Testis (tissue), 2 donors: ENCODE results near the gene SHB.

ENCODE experiments used
- CTCF ChIP-seq, 3 experiments: fragments of 450-650 bp in 2 of 3; fragments of 200-600 bp in 1 of 3; sonication (generic) in 1 of 3; IDR thresholded peaks; one replicate each; pipeline ENCODE4 v1.5.1; 2016 to 2019; ENCODE audit warnings: antibody characterized with exemption in 3 of 3, mild to moderate bottlenecking in 2 of 3, moderate library complexity in 1 of 3
- POLR2A ChIP-seq: fragments of 450-650 bp; IDR thresholded peaks from one replicate; pipeline ENCODE4 v1.6.1; 2017; ENCODE audit warnings: antibody characterized with exemption, mild to moderate bottlenecking, moderate library complexity

GRCh38 chr9:37996819-37997217, 72.2 kb downstream of the SHB start:
- TF ChIP-seq CTCF (IDR thresholded peaks at IDR 0.05) (no peak), POLR2A (no peak)
